ENCODE measurements around the gene SEC24D.

DNA sequence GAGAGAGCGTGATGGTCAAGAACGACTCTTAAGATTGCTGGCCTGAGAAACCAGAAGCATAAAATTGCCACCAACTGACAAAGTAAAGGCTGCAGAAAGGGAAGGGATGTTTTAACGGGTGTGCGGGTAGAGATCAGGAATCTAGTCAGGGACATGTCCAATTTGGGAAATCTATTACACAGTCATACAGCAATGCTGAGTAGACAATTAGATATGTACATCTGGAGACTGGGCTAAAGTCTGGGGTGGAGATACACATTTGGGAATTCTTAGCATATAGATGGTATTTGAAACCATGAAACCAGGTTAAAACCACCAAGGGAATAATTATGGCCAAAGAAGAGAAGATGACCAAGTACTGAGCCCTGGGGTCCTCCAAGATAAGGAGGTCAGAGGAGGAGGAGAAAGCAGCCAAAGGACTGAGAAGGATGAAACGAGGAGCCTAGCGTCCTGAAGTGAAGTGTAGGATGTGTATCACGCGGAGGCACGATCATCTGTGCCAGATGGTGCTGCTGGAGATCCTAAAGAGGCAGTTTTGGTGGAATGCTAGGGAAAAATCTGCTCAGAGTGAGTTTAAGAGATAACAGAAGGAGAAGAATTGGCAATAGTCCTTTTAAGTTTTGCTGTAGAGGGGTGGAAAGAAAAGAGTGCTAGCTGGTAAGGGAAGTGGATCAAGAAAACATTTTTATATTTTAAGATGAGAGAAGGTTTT lies 36.5 kb downstream of the SEC24D start:
- TF ChIP-seq CTCF (conservative IDR thresholded peaks at IDR 0.05; ENCODE audit: low read depth, low read length) (no peak), EZH2 (IDR thresholded peaks at IDR 0.05; ENCODE audit: borderline replicate concordance, low read depth, low read length, poor library complexity, severe bottlenecking) (no peak)

All from A673 (cell line).